ENCODE results near the gene SPINK7. TPM values are rescaled to one million over a fixed set of nuclear protein-coding genes. Genes with fewer than 3 reads are reported as not detected.
"Not testable (repeated sequence)": the region's sequence is repeated elsewhere in the genome, so short reads cannot be mapped to it uniquely, and the experiment has no call there.

SPINK7 gene
- total RNA-seq (2014; rRNA removed; shearing (Covaris generic)) = not detected in 2 replicates

GRCh38 chr5:148312153-148312552 is at the start of gene SPINK7:
SPINK7 (plus strand) TSS chr5:148312423; CDS start chr5:148312484, 61 bp downstream.
- no peak for DNase-seq (ENCODE audit: low spot score)

- DNase-seq (ENCODE audit: low spot score) = no peak
Measured at GRCh38 chr5:148267962-148268361, 44.3 kb upstream of the SPINK7 start.

GRCh38 chr5:148268566-148268965 is 43.7 kb upstream of the SPINK7 start, which contains the start of gene SPINK13:
SPINK13 (plus strand) TSS chr5:148268794; CDS start chr5:148270073, 1,279 bp downstream.
- peak; percentile 68 for DNase-seq (ENCODE audit: low spot score)

GRCh38 chr5:148275129-148275528 is 37.1 kb upstream of the SPINK7 start:
- not testable (repeated sequence) for DNase-seq (ENCODE audit: low spot score)

GRCh38 chr5:148280893-148281292 is 31.3 kb upstream of the SPINK7 start:
- not testable (repeated sequence) for DNase-seq (ENCODE audit: low spot score)

- not testable (repeated sequence) for DNase-seq (ENCODE audit: low spot score)
Measured at GRCh38 chr5:148281336-148281735, 30.9 kb upstream of the SPINK7 start.

GRCh38 chr5:148290271-148291195 is 21.7 kb upstream of the SPINK7 start:
- no peak for DNase-seq (ENCODE audit: low spot score)

GRCh38 chr5:148297731-148298130 is 14.5 kb upstream of the SPINK7 start:
- no peak for DNase-seq (ENCODE audit: low spot score)

GRCh38 chr5:148306446-148306845 is 5.8 kb upstream of the SPINK7 start:
- DNase-seq (ENCODE audit: low spot score) = no peak

GRCh38 chr5:148309019-148309418 is 3.2 kb upstream of the SPINK7 start:
- DNase-seq (ENCODE audit: low spot score) = no peak

- DNase-seq (ENCODE audit: low spot score) = no peak
Measured at GRCh38 chr5:148309746-148310145, 2.5 kb upstream of the SPINK7 start.

- DNase-seq (ENCODE audit: low spot score) = no peak
Measured at GRCh38 chr5:148311484-148311883, 739 bp upstream of the SPINK7 start.

- DNase-seq (ENCODE audit: low spot score) = no peak
Measured at GRCh38 chr5:148314187-148314586, 2.0 kb downstream of the SPINK7 start.

GRCh38 chr5:148314731-148315130 is 2.5 kb downstream of the SPINK7 start:
- no peak for DNase-seq (ENCODE audit: low spot score)

GRCh38 chr5:148320011-148320963 is 8.1 kb downstream of the SPINK7 start:
- not testable (repeated sequence) for DNase-seq (ENCODE audit: low spot score)

GRCh38 chr5:148333262-148333849 is 21.1 kb downstream of the SPINK7 start:
- no peak for DNase-seq (ENCODE audit: low spot score)

GRCh38 chr5:148335259-148335658 is 23.0 kb downstream of the SPINK7 start, which contains the start of gene SPINK9:
SPINK9 (plus strand) TSS chr5:148335559; CDS start chr5:148335614, 55 bp downstream.
- no peak for DNase-seq (ENCODE audit: low spot score)

GRCh38 chr5:148336704-148337435 is 24.6 kb downstream of the SPINK7 start:
- no peak for DNase-seq (ENCODE audit: low spot score)

GRCh38 chr5:148342371-148343045 is 30.3 kb downstream of the SPINK7 start:
- no peak for DNase-seq (ENCODE audit: low spot score)

- no peak for DNase-seq (ENCODE audit: low spot score)
Measured at GRCh38 chr5:148343046-148343407, 30.8 kb downstream of the SPINK7 start.
